ENCODE results near the gene PITPNC1. TPM values are rescaled to one million over a fixed set of nuclear protein-coding genes. Genes with fewer than 3 reads are reported as not detected.

The PITPNC1 gene
- total RNA-seq, 1 experiment from 2014 or later: 4.2 TPM

GRCh38 chr17:67606896-67607604 lies 230.0 kb downstream of the PITPNC1 start:
- H3K36me3 Mint-ChIP-seq (ENCODE audit: insufficient read depth, unreplicated experiment): no peaks in the 10 kb centered on the region
- H3K27me3 Mint-ChIP-seq (ENCODE audit: insufficient read depth, unreplicated experiment): no peaks in the 10 kb centered on the region
- no peak overlapping the region for H3K27ac Mint-ChIP-seq (ENCODE audit: unreplicated experiment)
- Histone ChIP-seq H3K4me1 (no peaks in the 10 kb centered on the region), H3K9me3 (no peaks in the 10 kb centered on the region), H3K4me3 (ENCODE audit: low read depth, low read length) (no peak overlapping the region), H3K36me3 (ENCODE audit: control insufficient read depth, insufficient read depth, low read length) (no peaks in the 10 kb centered on the region), H3K27me3 (replicated peaks; ENCODE audit: control insufficient read depth, insufficient read depth, low read length) (no peaks in the 10 kb centered on the region)
- TF ChIP-seq CTCF (IDR thresholded peaks at IDR 0.05; ENCODE audit: insufficient read depth in 1 of 2, low read depth in 1 of 2, low read length in 1 of 2, severe bottlenecking in 1 of 2, unreplicated experiment in 1 of 2): no peak
- ChIA-PET POLR2A (no interaction called here), CTCF (no interaction called here)
- no peaks in the 10 kb centered on the region for H3K4me1 Mint-ChIP-seq (ENCODE audit: low read depth, unreplicated experiment)
- no peak overlapping the region for H3K4me3 Mint-ChIP-seq (ENCODE audit: unreplicated experiment)
- H3K9me3 Mint-ChIP-seq (ENCODE audit: unreplicated experiment): no peaks in the 10 kb centered on the region
- DNase-seq: no peak
- intact Hi-C loops (cut with micrococcal nuclease; ENCODE audit: unreplicated experiment): loop anchor here (10.0 kb wide), 1 partner anchor 132 kb away; no protein-coding TSS in a partner anchor
- no TSS peak for BruUV-seq (replicated peaks)

GRCh38 chr17:67610061-67610460 lies 233.0 kb downstream of the PITPNC1 start:
- Mint-ChIP-seq H3K36me3 (ENCODE audit: insufficient read depth, unreplicated experiment) (no peaks in the 10 kb centered on the region), H3K4me3 (ENCODE audit: unreplicated experiment) (no peak overlapping the region), H3K9me3 (ENCODE audit: unreplicated experiment) (no peaks in the 10 kb centered on the region), H3K27ac (ENCODE audit: unreplicated experiment) (no peak overlapping the region), H3K27me3 (ENCODE audit: insufficient read depth, unreplicated experiment) (no peaks in the 10 kb centered on the region), H3K4me1 (ENCODE audit: low read depth, unreplicated experiment) (no peaks in the 10 kb centered on the region)
- no peaks in the 10 kb centered on the region for H3K27me3 ChIP-seq (replicated peaks; ENCODE audit: control insufficient read depth, insufficient read depth, low read length)
- ChIA-PET CTCF (no interaction called here), POLR2A (interaction anchor here (0.6 kb wide), 1 partner anchor 108 kb away, joined by 3 read pairs; no protein-coding TSS in a partner anchor)
- DNase-seq: no peak
- BruUV-seq (replicated peaks): no TSS peak
- H3K4me1 ChIP-seq: no peaks in the 10 kb centered on the region
- H3K9me3 ChIP-seq: no peaks in the 10 kb centered on the region
- no peaks in the 10 kb centered on the region for H3K36me3 ChIP-seq (ENCODE audit: control insufficient read depth, insufficient read depth, low read length)
- intact Hi-C loops (cut with micrococcal nuclease; ENCODE audit: unreplicated experiment): no loop called here
- H3K4me3 ChIP-seq (ENCODE audit: low read depth, low read length): no peak overlapping the region
- no peak for TF ChIP-seq CTCF (IDR thresholded peaks at IDR 0.05; ENCODE audit: insufficient read depth in 1 of 2, low read depth in 1 of 2, low read length in 1 of 2, severe bottlenecking in 1 of 2, unreplicated experiment in 1 of 2)

- intact Hi-C loops (cut with micrococcal nuclease; ENCODE audit: unreplicated experiment): no loop called here
- CTCF ChIA-PET: no interaction called here
Observed at GRCh38 chr17:67613961-67614360, 236.9 kb downstream of the PITPNC1 start.

More at GRCh38 chr17:67613961-67614360, 236.9 kb downstream of the PITPNC1 start:
- Histone ChIP-seq H3K4me1 (no peaks in the 10 kb centered on the region), H3K9me3 (no peaks in the 10 kb centered on the region), H3K4me3 (ENCODE audit: low read depth, low read length) (no peak overlapping the region), H3K27me3 (replicated peaks; ENCODE audit: control insufficient read depth, insufficient read depth, low read length) (no peaks in the 10 kb centered on the region), H3K36me3 (ENCODE audit: control insufficient read depth, insufficient read depth, low read length) (no peaks in the 10 kb centered on the region)
- Mint-ChIP-seq H3K4me1 (ENCODE audit: low read depth, unreplicated experiment) (no peaks in the 10 kb centered on the region), H3K27ac (ENCODE audit: unreplicated experiment) (no peak overlapping the region), H3K4me3 (ENCODE audit: unreplicated experiment) (no peak overlapping the region), H3K27me3 (ENCODE audit: insufficient read depth, unreplicated experiment) (no peaks in the 10 kb centered on the region), H3K36me3 (ENCODE audit: insufficient read depth, unreplicated experiment) (no peaks in the 10 kb centered on the region), H3K9me3 (ENCODE audit: unreplicated experiment) (no peaks in the 10 kb centered on the region)
- POLR2A ChIA-PET: no interaction called here
- no TSS peak for BruUV-seq (replicated peaks)
- TF ChIP-seq CTCF (IDR thresholded peaks at IDR 0.05; ENCODE audit: insufficient read depth in 1 of 2, low read depth in 1 of 2, low read length in 1 of 2, severe bottlenecking in 1 of 2, unreplicated experiment in 1 of 2): no peak
- DNase-seq: no peak
